Measurements from ENCODE around the gene PADI6. TPM values are rescaled to one million over a fixed set of nuclear protein-coding genes. Genes with fewer than 3 reads are reported as not detected.
"Not testable (repeated sequence)": the region's sequence is repeated elsewhere in the genome, so short reads cannot be mapped to it uniquely, and the experiment has no call there.

PADI6 gene
- total and polyA plus RNA-seq, 7 experiments from 2014 or later = not detected

DNA sequence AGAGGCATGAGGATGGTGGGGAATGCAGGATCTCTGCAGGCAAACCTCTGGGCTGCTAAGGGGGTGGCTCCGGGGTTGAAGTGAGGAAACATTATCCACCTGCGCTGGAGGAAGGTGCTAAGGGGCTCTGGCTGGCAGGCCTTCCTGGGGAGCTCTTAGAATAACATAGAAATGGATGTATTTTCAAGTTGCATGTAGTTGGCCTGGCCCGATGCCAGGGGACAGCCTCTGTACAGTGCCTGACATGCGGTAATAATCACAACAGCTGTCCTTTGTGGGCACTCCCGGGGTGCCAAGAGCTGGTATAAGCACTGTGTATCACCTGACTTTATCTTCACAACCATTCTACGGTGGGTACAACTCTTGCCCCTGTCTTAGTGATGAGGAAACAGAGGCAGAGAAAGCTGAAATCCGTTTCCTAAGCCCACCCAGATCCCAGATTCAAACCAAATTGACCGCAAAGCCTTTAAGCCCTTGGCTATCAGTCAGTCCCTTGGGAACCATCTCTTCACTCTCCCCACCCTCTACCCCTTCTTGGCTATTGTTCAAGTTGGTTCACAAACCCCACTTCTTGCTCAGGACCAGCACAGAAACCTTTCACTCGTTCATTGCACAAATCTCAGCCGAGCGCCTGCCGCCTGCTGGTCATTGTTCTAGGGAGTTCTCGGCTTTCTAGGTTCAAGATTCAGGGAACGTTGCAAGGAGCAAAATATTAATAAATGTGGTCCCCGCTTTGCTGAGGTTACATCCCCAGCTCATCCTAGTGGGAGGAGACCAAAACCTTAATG, 33.1 kb upstream of the PADI6 start:
- H3K4me3 ChIP-seq (ENCODE audit: low read length) = no peak overlapping the region
- no peak for ATAC-seq
- peaks cover 0 to 5% (median 3%) of the 10 kb centered on the region in 11 donors for H3K9me3 Mint-ChIP-seq

DNA sequence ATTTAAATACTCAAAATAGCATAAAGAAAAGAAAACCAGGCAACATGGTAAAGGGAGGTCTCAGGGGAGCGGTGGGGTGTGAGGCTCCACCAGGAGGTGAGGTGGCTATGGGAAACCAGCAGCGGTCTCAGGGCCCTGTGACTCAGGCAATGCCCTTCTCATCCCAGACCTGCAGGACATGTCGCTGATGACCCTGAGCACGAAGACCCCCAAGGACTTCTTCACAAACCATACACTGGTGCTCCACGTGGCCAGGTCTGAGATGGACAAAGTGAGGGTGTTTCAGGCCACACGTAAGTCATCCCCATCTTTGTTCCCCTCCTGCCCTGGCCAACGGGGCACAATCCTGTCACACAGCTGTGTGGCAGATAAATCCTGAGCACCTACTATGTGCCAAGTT, 32.5 kb upstream of the PADI6 start:
- no peaks in the 10 kb centered on the region for H3K27me3 ChIP-seq (ENCODE audit: control insufficient read depth in 2 of 2, insufficient read depth in 2 of 2, low read length in 2 of 2)
- ATAC-seq (no peak), DNase-seq (no peak)
- H3K9me3 Mint-ChIP-seq = peaks cover 0 to 8% (median 5%) of the 10 kb centered on the region in 11 donors
- no peak overlapping the region for H3K27ac ChIP-seq (ENCODE audit: low read depth, low read length)
- H3K4me1 ChIP-seq (ENCODE audit: control insufficient read depth in 2 of 2, insufficient read depth in 2 of 2, low read length in 2 of 2) = no peaks in the 10 kb centered on the region
- peaks cover 0 to 5% (median 0%) of the 10 kb centered on the region in 7 donors for H3K4me1 Mint-ChIP-seq
- no peaks in the 10 kb centered on the region for H3K36me3 ChIP-seq (ENCODE audit: control insufficient read depth in 2 of 3, insufficient read depth in 3 of 3, low read length in 3 of 3)
- no peak overlapping the region for H3K27ac Mint-ChIP-seq
- POLR2A ChIA-PET = no interaction called here
- H3K36me3 Mint-ChIP-seq = peaks cover 0 to 5% (median 0%) of the 10 kb centered on the region in 5 donors
- CTCF ChIA-PET = interaction anchor here (0.6 kb wide), 1 partner anchor 207 kb away, joined by 4 read pairs; no protein-coding TSS in a partner anchor
- H3K4me3 ChIP-seq (ENCODE audit: low read length) = no peak overlapping the region
- peaks cover 0 to 21% (median 4%) of the 10 kb centered on the region in 5 donors for H3K27me3 Mint-ChIP-seq
- intact Hi-C loops (cut with micrococcal nuclease) = loop anchor here in 1 of 2 donors (5.0 kb wide), 1 partner anchor 212 kb away; no protein-coding TSS in a partner anchor
- H3K4me3 Mint-ChIP-seq = no peak overlapping the region
- H3K9me3 ChIP-seq (ENCODE audit: control insufficient read depth in 2 of 3, low read length in 3 of 3) = no peaks in the 10 kb centered on the region

More for the DNA sequence above, 33.1 kb upstream of the PADI6 start:
- peaks cover 0 to 5% (median 0%) of the 10 kb centered on the region in 7 donors for H3K4me1 Mint-ChIP-seq
- H3K27me3 Mint-ChIP-seq = peaks cover 0 to 23% (median 4%) of the 10 kb centered on the region in 5 donors
- no peak overlapping the region for H3K27ac Mint-ChIP-seq
- no peak overlapping the region for H3K4me3 Mint-ChIP-seq
- Histone ChIP-seq H3K4me1 (ENCODE audit: control insufficient read depth in 2 of 2, insufficient read depth in 2 of 2, low read length in 2 of 2) (no peaks in the 10 kb centered on the region), H3K27ac (ENCODE audit: low read depth, low read length) (no peak overlapping the region), H3K9me3 (ENCODE audit: control insufficient read depth in 2 of 3, low read length in 3 of 3) (no peaks in the 10 kb centered on the region), H3K36me3 (ENCODE audit: control insufficient read depth in 2 of 3, insufficient read depth in 3 of 3, low read length in 3 of 3) (no peaks in the 10 kb centered on the region), H3K27me3 (ENCODE audit: control insufficient read depth in 2 of 2, insufficient read depth in 2 of 2, low read length in 2 of 2) (no peaks in the 10 kb centered on the region)
- CTCF ChIA-PET = interaction anchor here (0.6 kb wide), 1 partner anchor 206 kb away, joined by 4 read pairs; no protein-coding TSS in a partner anchor
- intact Hi-C loops (cut with micrococcal nuclease) = loop anchor here in 1 of 2 donors (5.0 kb wide), 1 partner anchor 212 kb away; no protein-coding TSS in a partner anchor
- no peak for DNase-seq
- POLR2A ChIA-PET = no interaction called here
- peaks cover 0 to 2% (median 0%) of the 10 kb centered on the region in 5 donors for H3K36me3 Mint-ChIP-seq

DNA sequence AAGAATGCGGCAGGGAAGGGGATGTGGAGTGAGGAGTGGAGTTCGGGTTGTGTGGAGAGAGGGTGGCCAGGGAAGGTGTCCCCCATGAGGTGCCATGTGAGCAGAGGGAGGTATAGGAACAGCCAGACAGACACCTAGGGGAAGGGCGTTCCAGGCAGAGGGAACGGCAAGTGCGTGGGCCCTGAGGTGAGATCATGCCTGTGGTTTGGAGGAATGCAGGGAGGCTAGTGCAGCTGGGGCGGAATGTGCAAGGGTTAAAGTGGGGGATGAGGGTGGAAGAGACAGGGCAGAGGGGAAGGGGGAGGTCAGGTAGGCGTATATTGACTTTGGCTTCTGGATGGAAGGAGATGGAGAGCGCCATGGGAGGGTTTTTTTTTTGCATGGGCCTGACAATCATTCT, 31.6 kb upstream of the PADI6 start:
- Histone ChIP-seq H3K4me3 (ENCODE audit: low read length) (no peak overlapping the region), H3K36me3 (ENCODE audit: control insufficient read depth in 2 of 3, insufficient read depth in 3 of 3, low read length in 3 of 3) (no peaks in the 10 kb centered on the region), H3K27me3 (ENCODE audit: control insufficient read depth in 2 of 2, insufficient read depth in 2 of 2, low read length in 2 of 2) (no peaks in the 10 kb centered on the region), H3K4me1 (ENCODE audit: control insufficient read depth in 2 of 2, insufficient read depth in 2 of 2, low read length in 2 of 2) (no peaks in the 10 kb centered on the region), H3K9me3 (ENCODE audit: control insufficient read depth in 2 of 3, low read length in 3 of 3) (no peaks in the 10 kb centered on the region), H3K27ac (ENCODE audit: low read depth, low read length) (no peak overlapping the region)
- Mint-ChIP-seq H3K4me1 (peaks cover 0 to 5% (median 0%) of the 10 kb centered on the region in 7 donors), H3K9me3 (peaks cover 0 to 9% (median 5%) of the 10 kb centered on the region in 11 donors), H3K4me3 (no peak overlapping the region), H3K27me3 (peaks cover under 1 to 17% (median 3%) of the 10 kb centered on the region in 5 donors), H3K36me3 (peaks cover 0 to 5% (median 0%) of the 10 kb centered on the region in 5 donors), H3K27ac (no peak overlapping the region)
- DNase-seq (no peak), ATAC-seq (no peak)
- intact Hi-C loops (cut with micrococcal nuclease) = no loop called here
- POLR2A ChIA-PET = no interaction called here
- CTCF ChIA-PET = interaction anchor here (0.6 kb wide), 1 partner anchor 11 kb away, joined by 4 read pairs; no protein-coding TSS in a partner anchor

DNA sequence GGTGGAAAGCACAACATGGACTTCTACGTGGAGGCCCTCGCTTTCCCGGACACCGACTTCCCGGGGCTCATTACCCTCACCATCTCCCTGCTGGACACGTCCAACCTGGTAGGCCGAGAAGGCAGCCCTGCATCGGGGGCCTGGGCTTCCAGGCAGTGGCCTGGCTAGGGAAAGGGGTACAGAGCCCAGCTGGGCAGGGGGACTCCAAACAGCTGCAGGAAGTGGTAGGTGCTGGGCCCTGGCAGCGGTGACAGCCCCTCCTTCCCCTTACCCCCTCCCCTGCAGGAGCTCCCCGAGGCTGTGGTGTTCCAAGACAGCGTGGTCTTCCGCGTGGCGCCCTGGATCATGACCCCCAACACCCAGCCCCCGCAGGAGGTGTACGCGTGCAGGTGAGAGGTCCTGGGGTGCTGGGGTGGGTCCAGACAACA, 30.0 kb upstream of the PADI6 start:
- POLR2A ChIA-PET = no interaction called here
- H3K27ac Mint-ChIP-seq = no peak overlapping the region
- peaks cover 0 to 13% (median 6%) of the 10 kb centered on the region in 11 donors for H3K9me3 Mint-ChIP-seq
- Histone ChIP-seq H3K4me3 (ENCODE audit: low read length) (no peak overlapping the region), H3K27ac (ENCODE audit: low read depth, low read length) (no peak overlapping the region), H3K4me1 (ENCODE audit: control insufficient read depth in 2 of 2, insufficient read depth in 2 of 2, low read length in 2 of 2) (no peaks in the 10 kb centered on the region), H3K9me3 (ENCODE audit: control insufficient read depth in 2 of 3, low read length in 3 of 3) (no peaks in the 10 kb centered on the region), H3K27me3 (ENCODE audit: control insufficient read depth in 2 of 2, insufficient read depth in 2 of 2, low read length in 2 of 2) (no peaks in the 10 kb centered on the region), H3K36me3 (ENCODE audit: control insufficient read depth in 2 of 3, insufficient read depth in 3 of 3, low read length in 3 of 3) (no peaks in the 10 kb centered on the region)
- CTCF ChIA-PET = interaction anchor here (0.6 kb wide), 1 partner anchor 29 kb away, joined by 4 read pairs; no protein-coding TSS in a partner anchor
- H3K4me3 Mint-ChIP-seq = no peak overlapping the region
- no peak for ATAC-seq
- H3K4me1 Mint-ChIP-seq = no peaks in the 10 kb centered on the region
- no peak for DNase-seq
- peaks cover 0 to 5% (median 5%) of the 10 kb centered on the region in 5 donors for H3K36me3 Mint-ChIP-seq
- intact Hi-C loops (cut with micrococcal nuclease) = no loop called here
- H3K27me3 Mint-ChIP-seq = peaks cover 0 to 5% (median 4%) of the 10 kb centered on the region in 5 donors

DNA sequence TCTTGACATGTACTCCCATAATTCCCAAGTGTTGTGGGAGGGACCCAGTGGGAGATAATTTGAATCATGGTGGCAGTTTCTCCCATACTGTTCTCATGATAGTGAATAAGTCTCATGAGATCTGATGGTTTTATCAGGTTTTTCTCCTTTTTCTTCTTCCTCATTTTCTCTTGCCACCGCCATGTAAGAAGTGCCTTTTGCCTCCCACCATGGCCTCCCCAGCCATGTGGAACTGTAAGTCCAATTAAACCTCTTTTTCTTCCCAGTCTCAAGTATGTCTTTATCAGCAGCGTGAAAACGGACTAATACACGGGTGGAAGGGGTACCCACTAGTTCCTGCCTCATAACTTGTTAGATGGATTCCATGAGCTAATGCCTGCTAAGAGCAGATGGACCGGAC, 26.5 kb upstream of the PADI6 start:
- H3K4me3 ChIP-seq (ENCODE audit: low read length); intact Hi-C loops (cut with micrococcal nuclease); ATAC-seq; CTCF ChIA-PET; H3K4me1 ChIP-seq (ENCODE audit: control insufficient read depth in 2 of 2, insufficient read depth in 2 of 2, low read length in 2 of 2); H3K27ac Mint-ChIP-seq; H3K27ac ChIP-seq (ENCODE audit: low read depth, low read length); H3K4me3 Mint-ChIP-seq; H3K27me3 Mint-ChIP-seq; POLR2A ChIA-PET; H3K36me3 ChIP-seq (ENCODE audit: control insufficient read depth in 2 of 3, insufficient read depth in 3 of 3, low read length in 3 of 3); H3K27me3 ChIP-seq (ENCODE audit: control insufficient read depth in 2 of 2, insufficient read depth in 2 of 2, low read length in 2 of 2); H3K36me3 Mint-ChIP-seq; DNase-seq; H3K9me3 ChIP-seq (ENCODE audit: control insufficient read depth in 2 of 3, low read length in 3 of 3): not testable (repeated sequence)
- Mint-ChIP-seq H3K9me3 (peaks cover 0 to 13% (median 6%) of the 10 kb centered on the region in 11 donors), H3K4me1 (peaks cover 0 to 13% (median 6%) of the 10 kb centered on the region in 7 donors)

DNA sequence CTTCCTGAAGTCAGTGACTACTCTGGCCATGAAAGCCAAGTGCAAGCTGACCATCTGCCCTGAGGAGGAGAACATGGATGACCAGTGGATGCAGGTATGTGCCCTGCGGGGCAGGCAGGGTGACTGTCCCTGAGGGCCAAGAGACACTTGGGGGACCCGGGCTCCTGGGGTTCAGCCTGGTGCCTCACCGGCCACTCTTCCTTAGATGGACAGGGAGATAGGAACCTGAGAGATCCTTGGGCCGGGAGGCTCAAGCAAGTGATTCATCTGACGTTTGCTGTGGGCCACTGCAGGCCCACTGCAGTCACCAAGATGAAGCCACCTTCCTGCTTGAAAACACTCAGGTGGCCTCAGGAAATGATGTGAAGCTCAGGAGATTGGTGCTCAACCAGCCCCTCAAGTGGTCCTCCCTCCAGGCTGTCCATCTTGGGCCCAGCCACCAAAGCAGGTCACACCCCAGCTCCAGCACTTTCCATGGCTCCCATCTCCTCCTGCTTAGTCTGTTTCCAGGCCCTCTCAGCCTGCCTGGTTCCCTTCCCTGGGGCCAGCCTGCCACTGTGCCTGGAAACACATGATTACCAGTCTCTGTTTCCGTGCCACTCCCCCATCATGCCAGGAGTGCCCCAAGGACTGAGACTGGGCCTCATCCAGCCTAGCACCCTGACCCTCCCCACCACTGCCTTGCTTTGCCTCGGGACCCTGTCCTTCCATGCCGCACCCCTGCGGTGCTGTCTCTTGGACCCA, 25.8 kb upstream of the PADI6 start:
- DNase-seq (no peak), ATAC-seq (no peak)
- Histone ChIP-seq H3K27ac (ENCODE audit: low read depth, low read length) (no peak overlapping the region), H3K4me1 (ENCODE audit: control insufficient read depth in 2 of 2, insufficient read depth in 2 of 2, low read length in 2 of 2) (no peaks in the 10 kb centered on the region), H3K27me3 (ENCODE audit: control insufficient read depth in 2 of 2, insufficient read depth in 2 of 2, low read length in 2 of 2) (no peaks in the 10 kb centered on the region), H3K9me3 (ENCODE audit: control insufficient read depth in 2 of 3, low read length in 3 of 3) (no peaks in the 10 kb centered on the region), H3K36me3 (ENCODE audit: control insufficient read depth in 2 of 3, insufficient read depth in 3 of 3, low read length in 3 of 3) (no peaks in the 10 kb centered on the region), H3K4me3 (ENCODE audit: low read length) (no peak overlapping the region)
- H3K4me3 Mint-ChIP-seq = no peak overlapping the region
- ChIA-PET POLR2A (no interaction called here), CTCF (no interaction called here)
- no peak overlapping the region for H3K27ac Mint-ChIP-seq
- intact Hi-C loops (cut with micrococcal nuclease) = no loop called here
- H3K9me3 Mint-ChIP-seq = peaks cover 0 to 13% (median 6%) of the 10 kb centered on the region in 11 donors
- peaks cover 0 to 19% (median 6%) of the 10 kb centered on the region in 7 donors for H3K4me1 Mint-ChIP-seq
- H3K27me3 Mint-ChIP-seq = peaks cover 0 to 5% (median 5%) of the 10 kb centered on the region in 5 donors
- peaks cover 0 to 5% (median 5%) of the 10 kb centered on the region in 5 donors for H3K36me3 Mint-ChIP-seq

Data from naive thymus-derived CD4-positive, alpha-beta T cell (primary cell).